NB4 (cell line): ENCODE measurements around the gene EPHA6.

ENCODE experiments used
- DNase-seq: peaks from one replicate; pipeline ENCODE4 v3.0.0; 2010; ENCODE audit warnings: low read depth
- H3K4me3 ChIP-seq: one replicate; pipeline ENCODE4 v1.5.1; 2011; ENCODE audit warnings: mild to moderate bottlenecking, low read depth, low read length, moderate library complexity
- CTCF ChIP-seq: IDR thresholded peaks from one replicate; pipeline ENCODE4 v1.5.1; 2012; ENCODE audit warnings: low read depth, low read length
- MAX ChIP-seq: IDR thresholded peaks from 2 replicates; pipeline ENCODE4 v1.6.1; 2011; ENCODE audit warnings: low read depth, low read length
- MYC ChIP-seq: IDR thresholded peaks from 2 replicates; pipeline ENCODE4 v1.6.1; 2011; ENCODE audit warnings: low read depth, low read length
- POLR2A ChIP-seq: IDR thresholded peaks from 2 replicates; pipeline ENCODE4 v1.6.1; 2011; ENCODE audit warnings: mild to moderate bottlenecking; ENCODE audit not compliant: insufficient read length; ENCODE audit errors: extremely low read depth

EPHA6 gene

GRCh38 chr3:96865605-96866004, 51.2 kb downstream of the EPHA6 start:
- no peak for DNase-seq
- no peak overlapping the region for H3K4me3 ChIP-seq
- no peak for TF ChIP-seq MYC
- no peak for TF ChIP-seq MAX
- no peak for TF ChIP-seq CTCF
- TF ChIP-seq POLR2A, result no peak

- DNase-seq, result no peak
- no peak for TF ChIP-seq POLR2A
- TF ChIP-seq MAX, result no peak
- no peak for TF ChIP-seq MYC
- TF ChIP-seq CTCF, result no peak
- no peak overlapping the region for H3K4me3 ChIP-seq
Observed at GRCh38 chr3:96869316-96869715, 54.9 kb downstream of the EPHA6 start.

GRCh38 chr3:96877510-96877909, 63.1 kb downstream of the EPHA6 start:
- DNase-seq, result no peak
- H3K4me3 ChIP-seq, result no peak overlapping the region
- TF ChIP-seq MAX (no peak), MYC (no peak), POLR2A (no peak), CTCF (no peak)

- no peak for DNase-seq
- TF ChIP-seq POLR2A, result no peak
- TF ChIP-seq MAX, result no peak
- no peak for TF ChIP-seq MYC
- no peak for TF ChIP-seq CTCF
Observed at GRCh38 chr3:96900031-96900430, 85.6 kb downstream of the EPHA6 start.

GRCh38 chr3:96900566-96900965, 86.2 kb downstream of the EPHA6 start:
- H3K4me3 ChIP-seq, result no peak overlapping the region
- DNase-seq, result no peak
- TF ChIP-seq POLR2A (no peak), MAX (no peak), CTCF (no peak), MYC (no peak)

More at GRCh38 chr3:96900031-96900430, 85.6 kb downstream of the EPHA6 start:
- H3K4me3 ChIP-seq, result no peak overlapping the region

- DNase-seq, result no peak
- H3K4me3 ChIP-seq, result no peak overlapping the region
- no peak for TF ChIP-seq MYC
- TF ChIP-seq POLR2A, result no peak
- TF ChIP-seq CTCF, result no peak
- TF ChIP-seq MAX, result no peak
Observed at GRCh38 chr3:96915445-96915844, 101.1 kb downstream of the EPHA6 start.
